Upper lobe of left lung (tissue), 4 donors: Measurements from ENCODE around the gene CSF2.

Source experiments
- CTCF ChIP-seq, 6 experiments: fragments of 450-650 bp in 4 of 6; fragments of 200-600 bp in 2 of 6; sonication (generic) in 2 of 6; IDR thresholded peaks; one replicate each; pipeline ENCODE4 v1.5.1; 2016 to 2019; ENCODE audit warnings: antibody characterized with exemption in 6 of 6
- POLR2A ChIP-seq, 4 donors: fragments of 450-650 bp; IDR thresholded peaks; one replicate each; pipeline ENCODE4 v1.5.1; 2016 to 2017; ENCODE audit warnings: antibody characterized with exemption in 4 of 4, mild to moderate bottlenecking in 2 of 4
- POLR2AphosphoS5 ChIP-seq, 2 donors: sonication (generic); formaldehyde crosslinking; IDR thresholded peaks; one replicate each; pipeline ENCODE4 v1.5.1; 2017; ENCODE audit warnings: antibody characterized with exemption in 2 of 2

GRCh38 chr5:132072528-132072927 lies 1.1 kb upstream of the CSF2 start:
- TF ChIP-seq CTCF (IDR thresholded peaks at IDR 0.05) (no peak), POLR2A (IDR thresholded peaks at IDR 0.05) (no peak), POLR2AphosphoS5 (IDR thresholded peaks at IDR 0.05) (no peak)
